DMS153 treated with DMSO at 0.1 percent for 48 hours (cell line): ENCODE results near the gene MAF.

Experiments
- DNase-seq: peaks from one replicate; lab custom pipeline; 2025; ENCODE audit not compliant: unreplicated experiment; lab: John Stamatoyannopoulos, UW

MAF gene

DNA sequence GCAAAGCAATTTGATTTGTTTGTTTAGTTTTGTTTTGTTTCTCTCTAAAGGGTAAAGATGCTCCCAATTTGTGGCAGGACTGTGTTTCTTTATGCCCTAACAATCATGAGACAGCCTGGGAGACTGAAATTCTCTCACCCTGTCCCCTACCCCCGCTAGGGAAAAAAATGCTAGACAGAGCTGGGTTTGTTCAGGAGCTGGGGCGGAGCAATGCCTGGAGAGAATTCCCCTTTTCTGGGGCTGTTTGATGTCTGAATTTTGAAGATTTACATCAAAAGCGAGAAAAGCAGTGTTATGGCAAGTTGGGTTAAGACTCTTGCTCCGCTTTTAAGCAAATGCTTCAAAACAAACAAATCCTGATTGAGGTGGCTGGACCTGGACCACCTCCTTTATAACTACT, 8.4 kb downstream of the MAF start:
- no peak for DNase-seq

DNA sequence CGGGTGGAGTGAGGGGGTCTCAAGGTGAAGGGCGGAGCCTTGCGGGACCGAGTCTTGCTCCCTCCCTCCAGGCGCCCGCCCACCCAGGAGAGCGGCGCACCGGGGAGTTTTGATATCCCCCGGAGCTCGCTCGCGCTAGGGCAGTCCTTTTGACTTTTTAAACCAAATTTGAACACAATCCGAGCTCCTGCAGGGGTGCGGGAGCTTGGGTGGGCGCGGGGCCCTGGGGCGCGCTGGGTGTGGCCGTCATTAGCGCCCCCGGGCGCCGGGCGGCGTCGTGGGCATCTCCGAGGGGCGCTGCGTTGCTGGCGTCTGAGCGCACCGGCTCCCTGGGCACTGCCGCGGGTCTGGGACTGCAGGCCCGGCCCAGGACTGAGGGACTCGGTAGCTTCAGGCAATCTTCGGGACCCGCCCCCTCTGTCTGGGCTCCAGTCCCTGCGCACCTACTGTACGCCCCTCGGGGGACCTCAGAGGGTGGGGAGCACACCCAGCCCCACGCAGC, 10.9 kb downstream of the MAF start:
- DNase-seq: no peak

DNA sequence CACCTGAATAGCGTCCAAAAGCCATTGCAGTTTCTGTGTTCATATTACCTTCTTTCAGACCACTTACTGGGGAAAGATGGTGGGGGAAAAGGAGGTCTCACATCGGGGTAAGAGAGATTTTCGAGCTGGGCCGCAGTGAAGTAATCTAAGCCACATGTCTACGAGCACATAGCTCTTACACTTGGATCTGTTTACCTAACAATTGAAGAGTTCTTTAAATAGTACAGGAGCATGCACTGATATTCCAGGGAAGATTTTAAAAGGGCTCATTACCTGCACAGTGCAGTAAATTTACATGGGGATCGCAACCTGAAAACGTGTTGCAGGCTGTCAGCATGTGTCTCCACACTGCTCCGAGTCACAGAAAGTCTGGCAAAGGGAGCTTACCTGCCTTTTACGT, 12.6 kb downstream of the MAF start:
- DNase-seq: no peak

DNA sequence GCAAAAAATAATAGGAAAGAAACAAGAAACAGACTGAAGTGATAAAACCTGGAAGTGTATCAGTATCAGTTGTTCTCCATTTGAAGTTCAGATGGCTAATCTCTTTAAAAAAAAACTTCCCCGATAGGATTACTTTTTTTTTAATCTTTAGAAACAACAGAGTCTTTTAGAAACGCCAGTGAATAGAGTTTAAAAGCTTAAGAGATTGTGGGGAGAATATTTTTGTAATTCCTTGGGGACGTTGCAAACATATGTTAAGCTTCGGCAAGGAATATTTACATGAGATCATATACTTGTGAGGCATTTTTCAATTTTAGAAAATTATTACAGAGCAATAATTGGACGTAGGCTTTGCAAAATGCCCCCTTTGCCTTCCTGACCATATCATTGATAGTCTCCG, 13.2 kb downstream of the MAF start:
- DNase-seq: no peak

DNA sequence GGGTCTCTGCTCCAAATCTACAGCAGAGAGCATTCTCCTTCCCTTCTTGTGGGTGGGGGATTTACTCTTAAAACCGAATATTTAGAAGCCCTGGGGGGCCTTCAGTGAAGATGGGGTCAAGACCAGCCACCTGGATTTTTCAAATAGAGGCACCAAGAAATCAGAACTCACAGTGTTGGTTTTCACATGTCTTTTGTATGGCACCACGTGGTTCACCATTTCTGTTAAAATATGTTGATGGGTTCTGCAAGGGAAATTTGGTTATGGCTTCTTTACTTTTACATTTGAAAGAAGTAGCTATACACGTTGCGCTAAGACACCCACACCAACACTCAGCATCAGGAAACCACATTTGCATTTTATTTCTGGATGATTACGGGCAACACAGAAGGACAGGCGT, 17.7 kb downstream of the MAF start:
- no peak for DNase-seq

DNA sequence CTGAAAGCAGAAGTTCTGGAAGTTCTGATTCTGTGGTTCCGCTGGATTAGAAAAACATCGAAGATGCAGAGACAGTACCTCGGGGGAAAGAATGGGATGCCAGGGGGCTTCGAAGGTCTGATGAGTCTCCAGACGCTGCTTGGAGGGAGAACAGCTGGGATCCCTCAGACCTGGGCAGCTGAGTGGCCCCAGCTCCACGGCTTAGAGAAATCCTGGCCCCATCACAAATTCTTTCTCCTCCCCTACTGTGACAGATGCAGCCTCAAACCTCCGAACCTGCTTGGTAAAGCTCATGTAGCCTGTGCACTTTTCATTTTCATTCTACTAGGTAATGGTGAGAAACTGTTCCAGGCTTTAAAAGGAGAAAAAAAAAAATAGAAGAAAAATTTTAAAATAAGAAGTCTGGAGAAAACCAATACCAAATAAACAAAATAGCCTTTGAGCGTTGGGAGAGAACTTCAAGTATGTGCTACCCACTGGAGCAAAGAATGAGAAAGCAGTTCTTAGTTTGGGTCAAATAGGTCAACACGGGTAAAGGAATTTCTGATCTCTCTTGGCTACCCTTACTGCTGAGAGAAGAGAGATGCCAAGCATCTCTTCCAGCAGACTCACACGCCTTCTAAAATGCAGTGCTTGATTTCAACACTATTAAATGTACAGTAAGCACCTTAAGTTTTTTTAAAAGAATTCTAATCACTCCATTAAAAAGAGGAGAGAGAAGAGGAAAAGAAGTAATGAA, 19.9 kb downstream of the MAF start:
- no peak for DNase-seq

DNA sequence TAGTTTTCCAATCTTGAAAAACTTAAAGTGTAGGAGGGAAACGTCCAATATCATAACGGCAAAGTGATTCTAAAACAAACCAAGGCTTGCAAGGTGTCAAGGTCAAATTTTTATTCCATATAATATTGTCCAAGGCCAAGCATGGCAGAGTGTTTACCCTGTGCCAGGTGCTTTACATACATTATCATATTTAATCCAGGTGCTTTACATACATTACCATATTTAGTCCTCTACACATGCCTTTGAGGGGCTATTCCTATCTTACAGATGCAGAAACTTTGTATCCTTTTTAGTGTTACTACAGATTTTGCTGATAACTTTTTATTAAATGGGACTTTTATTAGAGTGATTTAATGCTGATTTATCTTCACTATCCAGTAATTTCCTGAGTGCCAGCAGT, 23.9 kb downstream of the MAF start:
- DNase-seq: no peak

DNA sequence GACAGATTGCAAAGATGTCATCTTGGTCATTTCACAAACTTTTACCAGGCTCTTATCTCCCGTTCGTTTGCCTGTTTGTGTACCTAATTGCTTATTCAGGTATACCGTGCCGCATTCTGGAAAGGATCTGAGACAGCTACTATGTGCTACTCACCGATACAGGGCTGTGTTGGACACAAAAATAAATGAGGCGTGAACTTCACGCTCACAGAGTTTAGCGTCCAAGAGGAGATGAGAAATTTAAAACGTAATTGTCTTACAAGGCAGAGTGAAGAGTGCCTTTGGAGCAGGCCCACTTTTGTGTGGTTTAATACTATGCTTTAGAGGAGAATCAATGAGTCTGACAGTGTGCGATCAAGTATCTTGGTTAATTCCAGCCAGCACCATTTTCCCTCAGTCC, 26.7 kb downstream of the MAF start:
- no peak for DNase-seq

DNA sequence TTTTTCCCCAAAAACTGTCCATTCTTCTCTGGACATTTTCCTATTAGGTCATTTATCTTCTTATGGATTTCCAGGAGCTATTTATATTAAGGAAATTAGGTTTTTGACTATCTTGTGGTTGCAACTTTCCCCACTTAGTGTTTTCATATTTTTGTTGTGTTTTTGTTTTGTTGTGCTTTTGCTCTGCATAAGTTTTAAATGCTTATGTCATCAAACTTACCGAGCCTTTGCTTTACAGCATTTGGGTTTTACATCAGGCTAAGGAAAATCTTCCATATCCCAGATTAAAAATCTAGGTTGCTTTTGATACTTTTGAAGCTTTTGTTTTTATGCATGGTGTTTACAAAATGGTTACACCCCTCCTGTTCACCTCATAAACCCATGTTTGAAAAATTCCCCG, 27.5 kb downstream of the MAF start:
- no peak for DNase-seq

DNA sequence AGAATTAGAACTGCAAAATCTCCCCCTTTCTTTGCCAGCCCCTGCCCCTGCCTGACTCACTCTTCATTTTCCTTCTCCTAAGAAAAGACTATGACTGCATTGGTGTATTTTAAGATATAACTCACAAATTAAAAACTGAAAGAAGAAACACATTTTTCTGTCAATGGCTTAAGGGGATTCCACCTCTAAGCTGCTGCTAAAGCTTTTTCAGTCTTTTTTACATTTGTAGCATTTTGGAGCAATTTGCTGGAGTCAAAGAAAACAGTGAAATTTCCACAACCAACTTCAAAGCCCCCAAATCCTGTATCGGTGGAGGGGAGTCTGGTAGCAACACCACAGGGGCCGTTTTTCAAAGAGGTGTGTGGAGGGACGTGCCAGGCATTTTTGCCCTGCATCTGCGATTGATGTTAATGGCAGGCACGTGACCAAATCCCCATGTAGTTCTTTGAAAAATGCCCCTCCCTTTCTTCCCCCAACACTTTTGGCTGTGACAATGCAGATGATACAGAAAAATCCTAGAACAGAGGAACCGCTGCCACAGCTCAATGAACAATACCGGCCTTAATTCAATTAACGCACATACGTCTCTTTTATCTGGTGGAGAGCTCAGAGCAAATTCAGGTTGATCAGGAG, 28.5 kb downstream of the MAF start:
- no peak for DNase-seq

DNA sequence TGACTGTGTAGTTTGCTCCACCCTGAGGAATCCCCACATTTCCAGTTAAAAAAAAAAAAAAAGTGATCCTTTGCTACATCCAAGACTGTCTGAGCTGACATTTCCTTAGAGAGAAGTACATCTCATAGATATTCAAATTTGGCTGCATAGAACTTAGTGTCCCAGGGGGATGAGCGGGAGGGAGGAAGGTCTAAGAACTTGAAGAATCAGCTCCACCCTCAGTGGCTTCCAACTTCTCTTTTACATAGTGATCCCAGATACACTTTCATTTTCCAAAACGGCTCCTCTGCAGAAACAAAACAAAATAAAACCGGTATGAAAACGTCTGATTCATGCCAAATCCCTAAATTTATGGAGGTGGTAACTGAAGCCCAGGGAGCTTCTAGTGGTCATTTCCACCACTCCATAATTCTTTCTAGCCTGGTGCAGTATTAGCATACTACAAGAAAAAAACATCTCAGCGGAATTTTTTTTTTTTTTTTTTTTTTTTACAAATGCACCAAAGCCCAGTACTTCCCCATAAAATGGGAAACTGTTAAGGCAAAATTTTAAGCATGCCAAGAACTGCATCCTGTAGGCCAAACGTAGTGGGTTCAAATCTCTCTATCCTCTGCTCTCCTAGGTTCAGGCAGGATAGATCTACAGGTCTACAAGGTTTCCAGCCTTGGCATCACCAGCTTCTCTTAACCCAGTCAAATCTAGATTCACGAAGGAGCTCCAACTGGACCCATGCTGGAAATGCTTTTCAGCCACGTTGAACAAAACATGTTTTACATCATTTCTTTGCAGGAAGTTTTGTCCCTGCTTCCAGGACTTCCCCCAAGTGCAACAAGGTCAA, 29.3 kb downstream of the MAF start:
- DNase-seq: no peak

DNA sequence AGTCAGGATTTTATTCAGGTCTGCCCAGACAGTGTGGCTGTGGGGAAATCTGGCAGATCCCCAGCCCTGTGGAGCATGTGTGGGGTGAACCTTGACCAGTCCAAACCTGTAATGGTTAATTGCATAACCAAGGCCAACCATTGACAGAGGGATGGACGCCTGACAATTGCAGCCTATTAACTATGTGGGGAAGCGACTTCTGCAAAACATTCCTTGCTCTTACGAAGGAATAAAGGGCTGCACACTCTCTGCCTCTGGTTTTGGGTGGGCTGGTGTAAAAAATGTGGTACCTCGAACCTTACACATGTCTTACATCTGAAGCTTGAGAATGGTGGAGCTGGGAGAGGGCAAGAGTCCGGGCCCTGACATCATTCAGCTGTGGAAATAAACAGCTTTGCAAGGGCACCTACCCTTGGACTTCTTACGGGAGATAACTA, 35.8 kb downstream of the MAF start:
- no peak for DNase-seq

DNA sequence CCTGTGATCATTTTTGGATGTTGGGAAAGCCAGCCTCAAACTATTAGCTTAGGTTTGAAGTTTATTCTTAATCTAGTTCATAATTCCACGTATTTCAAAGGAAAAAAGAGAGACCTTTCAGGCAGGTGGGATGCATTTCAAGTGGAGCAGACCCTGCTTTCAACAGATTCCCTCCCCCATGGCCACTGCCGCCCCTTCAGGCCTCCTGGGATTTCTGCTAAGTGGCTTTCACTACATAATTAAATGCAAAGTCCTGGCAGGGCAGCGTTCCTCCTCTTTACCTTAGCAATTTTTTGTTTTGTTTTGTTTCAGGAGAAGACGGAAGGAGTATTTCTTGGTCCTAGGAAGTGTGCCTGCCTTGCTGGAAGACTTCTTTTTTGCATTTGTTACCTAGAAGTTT, 36.6 kb downstream of the MAF start:
- DNase-seq: no peak

DNA sequence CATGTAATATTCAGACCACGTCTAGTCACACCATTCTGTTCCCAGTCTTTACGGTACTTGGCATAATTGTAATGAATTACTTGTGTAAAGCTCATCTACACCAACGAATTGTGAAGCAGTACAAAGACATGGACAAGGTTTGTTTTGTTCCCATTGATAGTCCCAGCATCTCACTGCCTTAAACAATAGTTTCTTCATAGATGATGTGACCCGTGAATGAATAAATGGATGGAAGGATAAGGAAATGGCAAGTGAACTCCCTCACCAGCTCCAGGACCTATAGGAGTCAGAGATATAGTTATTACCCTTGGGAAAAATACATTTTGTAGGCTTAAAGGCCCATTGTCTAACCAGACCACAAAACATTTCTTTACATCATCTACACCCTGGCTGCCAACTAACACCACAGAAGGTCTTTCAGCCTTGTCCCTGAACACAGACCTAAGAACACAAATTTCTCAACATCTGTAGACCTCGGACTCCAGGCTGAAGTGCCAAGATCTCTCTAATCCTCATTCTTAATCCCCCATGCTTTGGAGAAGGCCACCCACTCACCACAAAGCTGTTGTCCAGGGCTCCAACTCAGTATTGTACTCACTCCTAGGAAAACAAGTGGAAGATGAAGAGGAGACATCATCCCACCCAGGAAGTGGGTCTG, 38.2 kb downstream of the MAF start:
- no peak for DNase-seq

DNA sequence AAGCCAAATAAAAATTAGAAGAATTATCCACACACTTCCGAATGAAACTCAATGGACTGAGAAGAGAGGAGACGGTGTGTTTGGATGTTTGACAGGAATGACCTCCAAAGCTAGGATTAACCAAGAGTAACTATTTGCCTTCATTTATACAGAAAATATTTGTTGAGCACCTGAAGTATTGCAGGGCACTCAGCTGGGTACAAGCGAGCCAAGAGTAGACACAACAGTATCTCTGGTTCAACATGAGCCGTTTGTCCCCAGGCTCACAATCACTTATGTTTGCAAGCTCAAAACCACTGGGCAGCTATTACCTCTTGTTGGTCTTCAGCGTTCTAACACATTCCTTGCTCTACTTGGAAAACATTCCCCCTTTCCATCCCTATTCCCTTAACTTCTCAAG, 38.8 kb downstream of the MAF start:
- DNase-seq: no peak

DNA sequence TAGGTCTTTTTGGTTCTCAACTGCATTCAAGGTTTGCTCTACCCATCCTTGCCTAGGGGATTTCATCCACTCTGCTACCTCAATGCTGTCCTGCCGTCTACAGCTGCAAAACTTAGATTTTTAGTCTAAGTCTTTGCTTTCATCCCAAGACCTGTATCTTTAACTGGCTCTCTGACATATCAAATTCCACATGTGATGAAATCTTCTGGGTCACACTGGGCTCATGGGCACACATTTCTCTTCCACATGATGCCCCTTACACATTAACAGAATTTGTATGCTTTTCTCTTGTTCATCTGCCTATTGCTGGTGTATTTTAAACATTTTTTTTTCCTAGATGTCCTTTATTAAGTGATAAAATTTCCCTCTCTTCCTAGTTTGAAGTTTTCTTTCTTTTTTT, 39.6 kb downstream of the MAF start:
- DNase-seq: no peak

DNA sequence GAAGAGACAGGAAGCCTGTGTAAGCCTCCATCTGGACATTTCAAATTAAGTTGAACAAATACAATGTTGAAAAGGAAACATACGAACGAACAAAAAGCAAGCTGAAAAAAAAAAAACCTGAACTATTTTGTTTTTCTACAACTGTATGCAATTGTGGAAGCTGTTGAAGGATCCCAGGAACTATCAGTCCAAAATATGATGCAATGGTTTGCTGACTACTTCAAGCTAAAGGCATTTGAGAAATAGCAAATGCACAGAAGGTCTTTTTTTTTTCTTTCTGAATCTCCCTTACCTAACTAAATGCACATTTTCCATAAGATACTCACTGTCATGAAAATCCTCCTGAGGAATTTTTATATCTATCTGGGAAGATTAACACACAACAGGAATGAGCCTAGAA, 40.2 kb downstream of the MAF start:
- DNase-seq: no peak

DNA sequence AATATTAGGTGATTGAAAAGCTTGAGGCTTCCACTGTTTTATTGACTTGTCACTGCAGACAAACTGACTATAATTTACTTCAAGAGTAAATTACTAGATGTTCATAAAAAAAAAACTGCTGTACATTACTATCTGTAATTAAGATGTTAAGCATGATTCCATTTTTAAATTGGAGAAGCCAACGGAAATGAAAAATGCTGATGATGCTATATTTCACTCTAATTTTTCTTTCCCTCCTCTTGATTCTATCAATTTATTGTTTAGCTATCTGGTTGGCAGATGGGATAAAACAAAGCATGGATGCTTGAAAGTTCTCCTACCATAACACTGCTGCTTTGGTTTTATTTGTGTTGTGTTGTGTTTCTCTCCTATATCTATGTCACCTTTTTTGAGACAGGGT, 41.0 kb downstream of the MAF start:
- DNase-seq: no peak

DNA sequence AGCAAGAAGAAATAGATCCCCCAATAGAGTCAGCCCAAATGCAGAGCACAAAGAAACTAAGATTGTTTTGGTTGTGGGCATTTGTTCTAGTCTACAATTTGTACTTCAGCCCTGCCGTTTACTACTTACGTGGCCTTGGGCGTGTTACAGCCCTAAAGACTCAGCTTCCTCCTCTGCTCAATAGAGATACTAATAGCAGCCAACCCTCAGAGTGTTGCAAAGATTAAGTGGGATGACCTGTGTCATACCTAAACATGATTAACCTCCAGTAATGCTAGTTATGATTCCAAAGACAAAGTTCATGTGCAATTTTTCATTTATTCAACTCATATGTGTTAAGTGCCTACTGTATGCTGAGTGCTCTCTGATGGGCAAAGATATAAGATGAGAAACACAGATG, 43.1 kb downstream of the MAF start:
- DNase-seq: no peak

DNA sequence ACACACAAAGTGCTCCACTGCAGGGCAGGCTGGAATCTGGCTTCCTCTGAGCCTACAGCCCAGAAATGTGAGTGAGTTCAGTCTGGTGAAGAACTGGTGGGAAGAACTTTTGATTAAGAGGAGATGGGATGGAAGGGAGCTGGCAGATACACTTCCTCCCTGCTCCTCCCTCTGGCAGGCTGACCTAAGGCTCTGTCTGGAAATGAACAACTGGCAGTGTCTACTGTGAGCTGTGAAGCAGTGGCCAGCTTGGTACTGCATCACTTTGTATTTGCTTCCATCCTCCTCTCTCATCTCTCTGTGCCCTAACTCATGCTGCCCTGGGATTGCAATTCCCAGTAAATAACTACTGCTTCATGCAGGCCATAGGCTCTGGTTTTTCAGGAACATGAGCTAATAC, 45.6 kb downstream of the MAF start:
- no peak for DNase-seq

DNA sequence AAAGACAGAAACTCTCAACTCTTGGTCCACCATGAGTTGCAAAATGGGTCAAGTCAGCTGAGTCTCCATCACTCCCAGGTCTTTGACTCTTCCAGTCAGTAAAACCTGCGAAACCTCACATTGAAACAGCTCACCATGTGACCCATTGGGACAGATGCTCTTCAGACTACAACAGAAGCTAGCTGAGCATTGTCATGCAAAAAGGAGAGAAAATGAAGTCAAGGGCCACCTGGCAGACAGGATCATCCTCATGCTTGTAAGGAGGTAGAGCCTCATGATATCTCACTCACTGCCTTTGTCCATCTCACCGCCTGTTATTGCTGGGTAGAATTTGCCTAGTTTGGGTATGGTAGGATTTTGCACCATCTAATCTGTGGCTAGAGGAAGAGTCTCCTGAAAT, 50.2 kb downstream of the MAF start:
- DNase-seq: no peak
